ENCODE data around the gene PIEZO1. TPM values are rescaled to one million over a fixed set of nuclear protein-coding genes. Genes with fewer than 3 reads are reported as not detected.

Gene PIEZO1
- total and polyA plus RNA-seq, 4 donors = 35.9 to 205 (median 111) TPM

DNA sequence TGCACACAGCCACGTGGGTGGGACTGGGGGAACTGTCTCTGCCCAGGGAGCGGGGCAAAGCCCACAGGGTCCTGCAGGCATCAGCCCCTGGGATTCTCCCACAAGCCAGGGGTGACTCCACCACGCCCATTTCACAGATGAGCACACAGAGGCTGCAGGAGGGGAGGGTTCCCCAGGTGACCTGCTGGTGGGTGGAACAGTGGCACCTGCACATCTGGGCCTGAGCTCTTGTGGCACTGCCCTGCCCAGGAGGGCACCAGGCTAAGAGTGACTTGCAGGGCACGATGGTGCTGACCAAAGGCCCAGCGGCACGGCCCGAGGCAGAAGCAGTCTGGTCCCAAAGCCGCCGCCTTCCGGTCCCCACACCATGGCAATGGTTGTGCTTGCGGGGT is 23.9 kb downstream of the PIEZO1 start:
- H3K4me3 ChIP-seq (ENCODE audit: low read length in 2 of 2) = no peak overlapping the region
- H3K36me3 ChIP-seq (ENCODE audit: control insufficient read depth in 1 of 2, insufficient read depth in 2 of 2, low read length in 1 of 2) = no peaks in the 10 kb centered on the region
- H3K4me1 ChIP-seq (ENCODE audit: control insufficient read depth in 1 of 2, insufficient read depth in 2 of 2, low read length in 2 of 2) = no peaks in the 10 kb centered on the region
- DNase-seq = no peak
- WGBS, 2 donors = 90 to 94% methylated on average over 11 of the region's 11 CpGs
- H3K27ac ChIP-seq (ENCODE audit: low read depth in 1 of 2, low read length in 2 of 2) = no peak overlapping the region
- H3K9me3 ChIP-seq (ENCODE audit: control insufficient read depth, low read length) = no peaks in the 10 kb centered on the region
- H3K27me3 ChIP-seq (ENCODE audit: control insufficient read depth in 1 of 2, insufficient read depth in 2 of 2, low read length in 1 of 2) = no peaks in the 10 kb centered on the region
- no peak for ATAC-seq (ENCODE audit: low FRiP score)
- intact Hi-C loops (cut with DNase I) = no loop called here

DNA sequence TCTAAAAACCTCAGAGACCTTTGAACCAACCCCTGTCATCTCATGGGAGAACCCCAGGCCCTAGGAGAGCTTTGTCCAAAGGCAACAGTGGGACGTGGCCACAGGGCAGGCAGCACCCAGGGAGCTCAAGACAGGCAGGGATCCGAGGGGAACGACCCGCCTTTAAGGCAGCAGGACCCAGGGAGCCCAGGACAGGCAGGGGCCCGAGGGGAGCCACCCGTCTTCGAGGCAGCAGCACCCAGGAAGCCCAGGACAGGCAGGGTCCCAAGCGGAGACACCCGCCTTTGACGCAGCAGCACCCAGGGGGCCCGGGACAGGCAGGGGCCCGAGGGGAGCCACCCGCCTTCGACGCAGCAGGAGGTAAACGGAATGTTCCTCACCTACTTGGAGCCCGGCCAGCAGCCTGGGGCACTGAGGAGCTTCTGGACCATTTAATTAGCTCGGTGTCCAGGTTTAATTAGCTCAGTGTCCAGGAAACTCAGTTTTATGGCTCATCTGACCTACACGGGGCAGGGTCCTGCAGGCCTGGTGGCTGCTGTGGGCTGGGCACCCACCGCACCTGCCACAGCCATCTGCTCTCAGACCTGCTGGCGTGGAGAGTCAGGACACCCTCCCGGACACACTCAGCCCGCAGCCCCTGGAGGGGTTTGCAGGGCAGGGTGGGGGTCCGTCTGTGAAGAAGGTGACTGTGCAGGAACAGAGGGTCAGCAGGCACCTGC is 24.4 kb downstream of the PIEZO1 start:
- Histone ChIP-seq H3K27me3 (ENCODE audit: control insufficient read depth in 1 of 2, insufficient read depth in 2 of 2, low read length in 1 of 2) (no peaks in the 10 kb centered on the region), H3K4me3 (ENCODE audit: low read length in 2 of 2) (no peak overlapping the region), H3K4me1 (ENCODE audit: control insufficient read depth in 1 of 2, insufficient read depth in 2 of 2, low read length in 2 of 2) (no peaks in the 10 kb centered on the region), H3K27ac (ENCODE audit: low read depth in 1 of 2, low read length in 2 of 2) (no peak overlapping the region), H3K9me3 (ENCODE audit: control insufficient read depth, low read length) (no peaks in the 10 kb centered on the region), H3K36me3 (ENCODE audit: control insufficient read depth in 1 of 2, insufficient read depth in 2 of 2, low read length in 1 of 2) (no peaks in the 10 kb centered on the region)
- ATAC-seq (ENCODE audit: low FRiP score) (no peak), DNase-seq (no peak)
- intact Hi-C loops (cut with DNase I) = no loop called here
- 89 to 93% methylated on average over 24 of the region's 24 CpGs for WGBS, 2 donors

DNA sequence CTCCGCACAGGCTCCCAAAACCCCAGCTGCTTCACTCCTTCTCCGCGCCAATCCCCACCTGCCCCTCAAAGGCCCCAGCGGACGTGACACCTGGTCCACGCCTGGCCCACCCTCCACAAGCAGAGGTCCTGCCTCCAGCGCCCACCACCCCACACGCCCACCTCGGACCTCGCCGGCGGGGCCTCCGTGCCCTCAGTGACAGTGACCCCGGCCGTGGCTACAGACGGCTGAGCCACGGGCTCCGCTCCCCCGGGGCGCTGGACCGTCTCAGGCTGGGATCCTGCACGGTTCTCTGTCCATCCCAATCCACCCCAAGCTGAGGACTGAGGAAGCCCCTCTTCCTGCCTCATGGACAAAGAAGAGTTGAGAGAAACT is 25.1 kb downstream of the PIEZO1 start:
- Histone ChIP-seq H3K4me3 (ENCODE audit: low read length in 2 of 2) (no peak overlapping the region), H3K27me3 (ENCODE audit: control insufficient read depth in 1 of 2, insufficient read depth in 2 of 2, low read length in 1 of 2) (no peaks in the 10 kb centered on the region), H3K36me3 (ENCODE audit: control insufficient read depth in 1 of 2, insufficient read depth in 2 of 2, low read length in 1 of 2) (no peaks in the 10 kb centered on the region), H3K9me3 (ENCODE audit: control insufficient read depth, low read length) (no peaks in the 10 kb centered on the region), H3K27ac (ENCODE audit: low read depth in 1 of 2, low read length in 2 of 2) (no peak overlapping the region), H3K4me1 (ENCODE audit: control insufficient read depth in 1 of 2, insufficient read depth in 2 of 2, low read length in 2 of 2) (no peaks in the 10 kb centered on the region)
- intact Hi-C loops (cut with DNase I) = no loop called here
- no peak for ATAC-seq (ENCODE audit: low FRiP score)
- DNase-seq = no peak
- WGBS, 2 donors = 91 to 96% methylated on average over 22 of the region's 22 CpGs

DNA sequence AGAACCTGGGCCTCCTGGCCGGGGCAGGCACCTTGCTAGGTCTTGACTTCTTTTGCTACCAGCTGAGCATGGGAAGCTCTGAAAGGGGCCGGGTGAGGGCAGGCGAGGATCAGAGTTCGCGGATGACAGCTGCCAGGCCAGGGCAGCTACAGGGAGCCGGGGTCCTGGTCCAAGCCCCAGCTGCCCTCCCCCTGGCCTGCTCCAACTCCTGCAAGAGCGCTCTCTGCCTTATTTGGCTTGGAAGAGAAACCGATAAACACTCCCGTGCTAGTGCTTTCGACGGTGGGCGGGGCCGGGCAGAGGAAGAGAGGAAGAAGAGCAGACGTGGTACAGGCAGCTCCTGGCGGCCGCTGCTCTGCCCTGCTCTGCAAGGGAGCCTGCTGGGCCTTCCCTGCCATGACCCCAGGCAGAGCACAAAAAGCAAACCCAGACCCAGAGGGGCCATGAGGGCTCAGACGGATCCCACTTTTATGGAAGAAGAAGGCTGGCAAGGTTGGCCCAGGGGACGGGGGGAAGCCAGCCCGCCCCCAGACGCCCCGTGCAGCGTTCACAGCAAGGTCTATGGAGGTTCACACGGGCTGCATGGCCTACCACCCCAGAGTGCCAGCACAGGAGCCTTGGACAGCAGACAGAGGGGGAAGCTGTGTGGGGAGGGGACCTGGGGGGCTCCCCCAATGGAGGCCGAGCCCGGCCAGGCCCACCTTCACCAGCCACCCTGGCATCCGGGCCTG is 25.6 kb downstream of the PIEZO1 start:
- DNase-seq = no peak
- WGBS, 2 donors = 68 to 76% methylated on average over 24 to 26 of the region's 26 CpGs
- no peaks in the 10 kb centered on the region for H3K4me1 ChIP-seq (ENCODE audit: control insufficient read depth in 1 of 2, insufficient read depth in 2 of 2, low read length in 2 of 2)
- no peak overlapping the region for H3K27ac ChIP-seq (ENCODE audit: low read depth in 1 of 2, low read length in 2 of 2)
- H3K27me3 ChIP-seq (ENCODE audit: control insufficient read depth in 1 of 2, insufficient read depth in 2 of 2, low read length in 1 of 2) = no peaks in the 10 kb centered on the region
- no peaks in the 10 kb centered on the region for H3K9me3 ChIP-seq (ENCODE audit: control insufficient read depth, low read length)
- no peaks in the 10 kb centered on the region for H3K36me3 ChIP-seq (ENCODE audit: control insufficient read depth in 1 of 2, insufficient read depth in 2 of 2, low read length in 1 of 2)
- no peak for ATAC-seq (ENCODE audit: low FRiP score)
- no peak overlapping the region for H3K4me3 ChIP-seq (ENCODE audit: low read length in 2 of 2)
- intact Hi-C loops (cut with DNase I) = no loop called here

DNA sequence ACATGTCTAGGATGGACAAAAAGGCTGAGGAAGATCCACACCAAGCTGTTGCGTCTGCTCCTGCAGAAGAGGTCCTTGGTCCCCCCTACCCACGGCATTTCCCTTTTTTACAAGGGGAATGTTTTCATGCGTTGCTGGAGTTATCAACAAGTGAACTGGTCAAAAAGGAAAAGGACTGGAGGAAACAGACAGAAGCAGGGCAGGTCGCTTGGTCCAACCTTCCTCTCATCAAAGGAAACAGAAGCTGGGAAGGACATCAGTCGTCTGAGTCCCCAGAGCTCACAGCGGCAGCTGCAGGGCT is 26.1 kb downstream of the PIEZO1 start:
- no peak overlapping the region for H3K27ac ChIP-seq (ENCODE audit: low read depth in 1 of 2, low read length in 2 of 2)
- no peaks in the 10 kb centered on the region for H3K4me1 ChIP-seq (ENCODE audit: control insufficient read depth in 1 of 2, insufficient read depth in 2 of 2, low read length in 2 of 2)
- intact Hi-C loops (cut with DNase I) = no loop called here
- no peak overlapping the region for H3K4me3 ChIP-seq (ENCODE audit: low read length in 2 of 2)
- H3K27me3 ChIP-seq (ENCODE audit: control insufficient read depth in 1 of 2, insufficient read depth in 2 of 2, low read length in 1 of 2) = no peaks in the 10 kb centered on the region
- no peaks in the 10 kb centered on the region for H3K9me3 ChIP-seq (ENCODE audit: control insufficient read depth, low read length)
- no peaks in the 10 kb centered on the region for H3K36me3 ChIP-seq (ENCODE audit: control insufficient read depth in 1 of 2, insufficient read depth in 2 of 2, low read length in 1 of 2)
- DNase-seq (no peak), ATAC-seq (ENCODE audit: low FRiP score) (no peak)
- WGBS, 2 donors = 90 to 96% methylated on average over 6 of the region's 6 CpGs

DNA sequence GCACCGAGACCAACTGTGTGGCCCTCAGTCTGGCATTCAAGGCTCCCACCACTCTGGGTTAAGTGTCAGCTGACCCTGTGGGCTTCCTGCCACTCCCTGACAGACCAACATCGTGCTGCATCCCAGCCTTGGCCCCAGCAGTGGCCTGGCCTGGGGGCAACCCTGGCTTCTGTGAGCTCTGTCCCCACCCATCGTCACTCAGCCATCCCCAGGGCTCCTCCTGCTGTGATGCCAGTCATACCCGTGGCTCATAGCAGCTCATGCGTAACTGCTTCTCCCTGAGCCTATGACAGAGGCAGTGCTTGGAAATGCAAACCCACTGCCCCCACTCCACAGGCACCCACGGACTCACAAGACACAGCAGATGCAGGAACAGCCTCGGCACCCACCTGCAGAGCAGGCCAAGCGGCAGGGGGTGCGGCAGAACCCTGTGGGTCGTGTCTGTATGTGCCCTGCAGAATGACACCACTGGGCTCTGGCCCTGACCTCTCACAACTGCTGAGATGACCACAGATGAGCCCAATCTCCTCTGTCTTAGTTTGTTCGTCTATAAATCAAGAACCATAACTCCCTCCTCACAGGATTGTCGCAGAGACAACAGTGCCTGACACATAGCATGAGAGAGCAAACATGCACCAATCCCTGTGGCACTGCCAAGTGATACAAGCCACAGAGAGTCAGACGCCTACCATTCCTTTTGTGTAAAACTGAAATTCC is 26.6 kb downstream of the PIEZO1 start:
- H3K9me3 ChIP-seq (ENCODE audit: control insufficient read depth, low read length) = no peaks in the 10 kb centered on the region
- no peaks in the 10 kb centered on the region for H3K4me1 ChIP-seq (ENCODE audit: control insufficient read depth in 1 of 2, insufficient read depth in 2 of 2, low read length in 2 of 2)
- H3K27ac ChIP-seq (ENCODE audit: low read depth in 1 of 2, low read length in 2 of 2) = no peak overlapping the region
- H3K36me3 ChIP-seq (ENCODE audit: control insufficient read depth in 1 of 2, insufficient read depth in 2 of 2, low read length in 1 of 2) = no peaks in the 10 kb centered on the region
- no peaks in the 10 kb centered on the region for H3K27me3 ChIP-seq (ENCODE audit: control insufficient read depth in 1 of 2, insufficient read depth in 2 of 2, low read length in 1 of 2)
- intact Hi-C loops (cut with DNase I) = no loop called here
- ATAC-seq (ENCODE audit: low FRiP score) = no peak
- DNase-seq = no peak
- WGBS, 2 donors = 86 to 89% methylated on average over 13 of the region's 13 CpGs
- H3K4me3 ChIP-seq (ENCODE audit: low read length in 2 of 2) = no peak overlapping the region

DNA sequence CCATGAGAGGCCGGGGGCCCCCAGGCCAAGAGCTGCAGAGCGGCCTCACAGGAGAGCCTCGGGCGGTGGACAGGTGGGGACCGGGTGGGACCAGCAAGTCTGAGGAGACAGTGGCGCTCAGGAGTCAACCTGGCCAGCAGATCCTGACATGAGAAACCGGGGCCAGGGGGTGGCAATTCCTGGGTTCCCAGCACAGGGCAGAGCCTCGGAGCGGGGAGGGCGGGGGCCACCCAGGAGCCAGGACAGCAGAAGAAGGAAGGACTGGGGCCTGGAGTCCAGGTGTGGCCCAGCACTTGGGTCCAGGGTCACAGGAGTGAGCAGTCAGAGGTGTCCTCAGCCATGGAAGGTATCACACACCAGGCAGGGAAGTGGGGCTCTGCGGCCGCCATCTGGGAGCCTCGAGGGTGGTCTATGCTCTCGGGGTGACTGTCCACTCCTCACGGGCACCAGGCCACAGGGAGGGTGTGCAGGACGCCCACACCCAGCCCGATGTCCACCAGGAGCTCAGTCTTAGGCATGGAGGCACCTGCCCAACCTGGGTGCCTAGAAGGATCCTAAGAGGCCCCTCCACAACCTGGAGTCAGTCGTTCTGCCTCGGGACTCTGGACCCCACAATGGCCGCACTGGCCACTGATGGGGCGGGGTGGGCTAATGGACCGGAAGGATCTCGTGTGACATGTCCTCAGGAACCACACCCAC is 29.1 kb downstream of the PIEZO1 start:
- H3K4me1 ChIP-seq (ENCODE audit: control insufficient read depth in 1 of 2, insufficient read depth in 2 of 2, low read length in 2 of 2) = no peaks in the 10 kb centered on the region
- H3K4me3 ChIP-seq (ENCODE audit: low read length in 2 of 2) = no peak overlapping the region
- peaks cover 0 to 2% of the 10 kb centered on the region in 2 donors for H3K36me3 ChIP-seq (ENCODE audit: control insufficient read depth in 1 of 2, insufficient read depth in 2 of 2, low read length in 1 of 2)
- no peaks in the 10 kb centered on the region for H3K9me3 ChIP-seq (ENCODE audit: control insufficient read depth, low read length)
- no peaks in the 10 kb centered on the region for H3K27me3 ChIP-seq (ENCODE audit: control insufficient read depth in 1 of 2, insufficient read depth in 2 of 2, low read length in 1 of 2)
- intact Hi-C loops (cut with DNase I) = no loop called here
- DNase-seq (no peak), ATAC-seq (ENCODE audit: low FRiP score) (no peak)
- WGBS, 2 donors = 86 to 93% methylated on average over 20 to 23 of the region's 23 CpGs
- H3K27ac ChIP-seq (ENCODE audit: low read depth in 1 of 2, low read length in 2 of 2) = no peak overlapping the region

DNA sequence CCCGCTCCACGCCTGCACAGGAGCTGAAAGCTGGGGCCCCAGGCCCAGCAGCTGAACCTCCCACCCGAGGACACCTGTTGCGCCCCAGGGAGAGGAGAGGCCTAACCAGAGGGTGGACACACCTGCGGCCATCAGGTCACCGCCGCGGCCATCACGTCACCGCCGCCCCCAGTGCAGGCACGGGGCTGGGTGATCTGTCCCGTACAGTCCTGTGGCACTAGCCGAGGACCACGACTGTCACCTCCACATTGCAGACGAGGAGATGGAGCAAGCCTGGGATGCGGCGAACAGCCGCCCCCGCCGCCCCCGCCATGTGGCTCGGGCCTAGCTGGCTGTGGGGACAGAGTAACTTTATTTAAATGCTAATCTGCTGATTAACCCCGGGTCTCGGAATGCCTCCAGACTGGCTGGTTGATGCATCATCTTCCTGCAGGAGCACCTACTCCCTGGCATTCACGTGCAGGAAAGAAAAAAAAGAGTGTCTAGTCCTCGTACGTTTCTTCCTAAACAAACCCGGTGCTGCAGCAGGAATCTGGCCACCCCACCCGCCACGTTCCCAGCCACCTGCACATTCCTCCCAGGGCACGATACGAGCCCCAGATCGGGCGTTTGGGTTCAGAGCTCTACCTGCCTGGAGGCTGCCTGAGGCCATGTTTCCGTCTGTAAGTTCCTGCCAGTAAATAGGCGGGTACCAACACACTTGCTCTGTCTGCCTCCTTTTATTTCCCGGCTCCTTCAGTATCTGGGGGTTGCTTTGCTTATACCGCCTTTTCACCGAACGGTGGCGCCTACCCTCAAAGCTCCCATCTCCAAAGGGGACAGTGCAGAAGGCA is 29.9 kb downstream of the PIEZO1 start:
- DNase-seq (no peak), ATAC-seq (ENCODE audit: low FRiP score) (no peak)
- Histone ChIP-seq H3K4me3 (ENCODE audit: low read length in 2 of 2) (no peak overlapping the region), H3K27ac (ENCODE audit: low read depth in 1 of 2, low read length in 2 of 2) (no peak overlapping the region), H3K9me3 (ENCODE audit: control insufficient read depth, low read length) (no peaks in the 10 kb centered on the region), H3K4me1 (ENCODE audit: control insufficient read depth in 1 of 2, insufficient read depth in 2 of 2, low read length in 2 of 2) (no peaks in the 10 kb centered on the region), H3K27me3 (ENCODE audit: control insufficient read depth in 1 of 2, insufficient read depth in 2 of 2, low read length in 1 of 2) (no peaks in the 10 kb centered on the region), H3K36me3 (ENCODE audit: control insufficient read depth in 1 of 2, insufficient read depth in 2 of 2, low read length in 1 of 2) (peaks cover 0 to 2% of the 10 kb centered on the region in 2 donors)
- 71 to 77% methylated on average over 42 of the region's 42 CpGs for WGBS, 2 donors
- intact Hi-C loops (cut with DNase I) = no loop called here

Measured in aorta (tissue), 5 donors.